SKM-1 treated with dmso at 0.1 percent for 144 hours (cell line): ENCODE data around the gene OR8H1.

ENCODE experiments used
- DNase-seq: peaks from one replicate; lab custom pipeline; 2025; ENCODE audit not compliant: unreplicated experiment; lab: John Stamatoyannopoulos, UW

OR8H1 gene

GRCh38 chr11:56292154-56292553 lies at the start of gene OR8H1:
Gene OR8H1, minus strand, starts transcription at chr11:56292254. Its CDS starts 1,192 bp downstream, at chr11:56291062.
- DNase-seq = no peak

DNA sequence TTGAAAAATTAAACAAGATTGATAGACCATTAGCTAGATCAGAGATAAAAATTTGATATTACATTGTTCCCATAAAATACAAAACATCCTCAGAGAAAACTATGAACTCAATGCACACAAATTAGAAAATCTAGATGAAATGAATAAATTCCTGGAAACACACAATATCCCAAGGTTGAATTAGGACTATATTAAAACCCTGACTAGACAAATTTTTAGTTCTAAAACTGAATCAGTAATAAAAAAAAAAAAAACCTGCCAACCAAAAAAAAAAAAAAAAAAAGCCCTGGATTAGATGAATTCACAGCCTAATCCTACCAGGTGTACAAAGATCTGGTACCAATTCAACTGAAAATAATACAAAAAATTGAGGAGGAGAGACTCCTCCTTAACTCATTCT lies 48.2 kb upstream of the OR8H1 start:
- DNase-seq = no peak

GRCh38 chr11:56333156-56333555 lies 41.1 kb upstream of the OR8H1 start:
- DNase-seq = no peak

- DNase-seq = no peak
These were observed 39.9 kb upstream of the OR8H1 start for GRCh38 chr11:56331861-56332491.

- no peak for DNase-seq
These were observed 22.8 kb upstream of the OR8H1 start, which contains the start of gene OR8K3 for GRCh38 chr11:56314844-56315243. Gene OR8K3, plus strand, starts transcription at chr11:56315144. Its CDS starts 3,163 bp downstream, at chr11:56318307.

DNA sequence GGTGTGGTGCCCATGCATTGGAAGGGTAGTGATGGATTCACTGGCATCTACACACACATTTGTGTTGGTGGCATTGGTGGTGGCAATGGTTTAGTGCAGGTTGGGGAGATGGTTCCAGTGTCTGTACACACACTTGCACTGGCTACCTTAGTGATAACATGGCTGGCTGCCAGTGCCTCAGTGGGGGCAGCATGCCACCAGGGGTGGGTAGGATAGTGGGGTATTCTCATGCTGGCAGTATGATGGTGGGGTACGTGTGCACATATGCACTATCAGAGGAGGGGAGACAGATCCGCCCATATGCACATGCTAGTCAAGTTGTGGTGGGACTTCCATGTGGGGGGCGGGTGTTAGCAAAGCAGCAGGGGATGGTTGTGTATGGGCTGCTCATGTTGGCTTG lies 15.8 kb upstream of the OR8H1 start:
- no peak for DNase-seq

DNA sequence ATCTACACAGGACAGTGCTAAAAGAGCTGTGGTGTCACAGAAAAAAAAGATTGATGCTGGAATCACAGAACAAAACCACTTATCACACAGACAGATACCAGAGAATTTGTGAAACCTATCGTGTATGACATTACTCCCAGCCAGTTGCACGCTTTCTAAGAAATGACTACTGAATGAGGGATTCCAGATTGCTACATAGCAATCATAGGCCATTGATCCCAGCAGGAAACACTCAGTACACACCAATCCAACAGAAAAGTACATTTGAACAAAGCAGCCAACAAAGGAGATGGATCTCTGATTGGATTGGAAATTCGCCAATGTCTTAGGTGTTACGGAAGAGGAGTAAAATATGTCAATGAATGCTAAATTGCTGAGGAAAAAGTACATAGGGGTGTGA lies 4.8 kb upstream of the OR8H1 start:
- DNase-seq = no peak

GRCh38 chr11:56273854-56274253 lies 18.2 kb downstream of the OR8H1 start, which contains the start of gene OR5T1:
Gene OR5T1, plus strand, starts transcription at chr11:56274154. Its CDS starts 1,485 bp downstream, at chr11:56275639.
- no peak for DNase-seq

DNA sequence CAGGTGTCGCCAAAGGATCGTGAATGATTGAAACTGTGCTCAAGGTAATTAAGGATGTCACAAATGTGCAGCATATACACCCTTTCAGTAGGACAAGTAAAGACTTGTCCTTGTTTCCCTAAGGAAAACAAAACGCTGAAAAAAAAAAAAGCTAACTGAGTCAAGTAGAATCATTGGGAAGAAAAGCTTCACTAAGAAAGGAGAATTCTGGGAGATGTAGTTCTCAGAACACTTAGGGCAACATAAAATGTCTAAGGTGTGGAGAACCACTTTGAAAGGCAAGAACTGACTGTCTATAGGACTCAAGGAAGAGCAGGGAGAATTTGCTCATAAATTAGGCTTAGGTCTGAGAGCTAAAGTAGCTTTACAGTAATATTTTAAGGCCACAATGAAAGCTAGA lies 21.0 kb downstream of the OR8H1 start:
- DNase-seq = no peak

- no peak for DNase-seq
These were observed 40.1 kb downstream of the OR8H1 start, which contains the start of gene OR5T3 for GRCh38 chr11:56251954-56252353. Gene OR5T3, plus strand, starts transcription at chr11:56252254. Its CDS starts 0 bp downstream, at chr11:56252254.
